ENCODE data around the gene GADD45G.

- no peak for TF ChIP-seq RFX5 (IDR thresholded peaks at IDR 0.05; ENCODE audit: low read depth, low read length)
- TF ChIP-seq ELK1 (IDR thresholded peaks at IDR 0.05; ENCODE audit: borderline replicate concordance, low read depth, low read length), result no peak
- no peak for TF ChIP-seq CTCF (conservative IDR thresholded peaks at IDR 0.05; ENCODE audit: low read depth, low read length)
- TF ChIP-seq MAFK (IDR thresholded peaks at IDR 0.05; ENCODE audit: low read depth, low read length), result no peak
- TF ChIP-seq USF2 (IDR thresholded peaks at IDR 0.05; ENCODE audit: low read depth, low read length), result no peak
- TF ChIP-seq POLR2A (IDR thresholded peaks at IDR 0.05; ENCODE audit: low read depth, low read length), result no peak
These were observed 27.9 kb downstream of the GADD45G start for GRCh38 chr9:89632736-89633135.
